GM12872 (cell line): Measurements from ENCODE around the gene FABP1.

Experiments used
- TF ChIP-seq, protein P1 (sequence below): IDR thresholded peaks from 3 replicates; pipeline ENCODE4 v1.5.1; 2011; ENCODE audit warnings: low read depth, mild to moderate bottlenecking, low read length, moderate library complexity; ENCODE audit not compliant: insufficient read depth

FABP1 gene

DNA sequence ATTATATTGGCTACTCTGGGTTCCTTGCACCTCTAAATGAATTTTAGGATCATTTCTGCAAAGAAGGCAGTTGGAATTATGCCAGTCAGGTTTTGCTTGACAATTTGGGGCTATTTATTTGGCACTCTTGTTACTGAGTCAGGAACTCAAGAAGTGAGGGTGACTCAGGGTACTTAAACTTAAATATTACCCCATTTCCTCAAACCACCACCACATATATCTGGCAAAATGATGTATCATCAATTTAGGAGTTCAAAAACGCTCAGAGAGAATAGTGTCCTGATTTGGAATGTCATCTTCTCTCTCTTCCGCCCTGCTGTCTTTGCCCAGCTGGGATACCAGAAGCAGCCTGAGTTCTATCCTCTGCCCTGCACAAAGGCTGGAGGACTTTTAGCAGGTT, 39.9 kb upstream of the FABP1 start:
- TF ChIP-seq, protein P1, sequence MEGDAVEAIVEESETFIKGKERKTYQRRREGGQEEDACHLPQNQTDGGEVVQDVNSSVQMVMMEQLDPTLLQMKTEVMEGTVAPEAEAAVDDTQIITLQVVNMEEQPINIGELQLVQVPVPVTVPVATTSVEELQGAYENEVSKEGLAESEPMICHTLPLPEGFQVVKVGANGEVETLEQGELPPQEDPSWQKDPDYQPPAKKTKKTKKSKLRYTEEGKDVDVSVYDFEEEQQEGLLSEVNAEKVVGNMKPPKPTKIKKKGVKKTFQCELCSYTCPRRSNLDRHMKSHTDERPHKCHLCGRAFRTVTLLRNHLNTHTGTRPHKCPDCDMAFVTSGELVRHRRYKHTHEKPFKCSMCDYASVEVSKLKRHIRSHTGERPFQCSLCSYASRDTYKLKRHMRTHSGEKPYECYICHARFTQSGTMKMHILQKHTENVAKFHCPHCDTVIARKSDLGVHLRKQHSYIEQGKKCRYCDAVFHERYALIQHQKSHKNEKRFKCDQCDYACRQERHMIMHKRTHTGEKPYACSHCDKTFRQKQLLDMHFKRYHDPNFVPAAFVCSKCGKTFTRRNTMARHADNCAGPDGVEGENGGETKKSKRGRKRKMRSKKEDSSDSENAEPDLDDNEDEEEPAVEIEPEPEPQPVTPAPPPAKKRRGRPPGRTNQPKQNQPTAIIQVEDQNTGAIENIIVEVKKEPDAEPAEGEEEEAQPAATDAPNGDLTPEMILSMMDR, result no peak

- TF ChIP-seq, protein P1, result no peak
Measured at GRCh38 chr2:88165332-88166003, 37.6 kb upstream of the FABP1 start.

GRCh38 chr2:88161446-88162244, 33.8 kb upstream of the FABP1 start:
- TF ChIP-seq, protein P1, result no peak

- TF ChIP-seq, protein P1, result no peak
Measured at GRCh38 chr2:88160517-88160916, 32.7 kb upstream of the FABP1 start.

DNA sequence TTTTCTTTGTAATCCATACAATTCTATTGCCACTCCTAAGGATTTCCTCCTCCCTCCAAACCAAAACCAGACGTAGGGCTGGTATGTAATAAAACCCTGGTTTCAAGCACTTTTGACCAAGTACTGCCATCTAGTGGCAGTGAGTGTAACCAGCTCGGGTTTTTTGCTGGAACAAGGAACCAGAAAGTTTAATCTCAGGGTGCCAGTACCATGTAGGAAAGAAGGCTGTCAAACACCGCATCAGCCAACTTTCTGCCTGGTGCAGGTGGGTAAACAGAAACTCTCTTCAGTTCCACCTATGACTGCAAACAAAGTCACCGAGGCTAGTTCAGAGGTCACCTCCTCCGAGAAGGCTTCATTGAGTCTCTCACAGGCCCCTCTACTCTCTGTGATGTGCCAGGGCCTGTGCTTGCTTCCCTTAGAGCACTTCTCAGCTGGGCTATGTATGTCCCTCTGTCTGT, 32.1 kb upstream of the FABP1 start:
- TF ChIP-seq, protein P1, result peak; percentile 79

GRCh38 chr2:88159481-88159880, 31.6 kb upstream of the FABP1 start:
- TF ChIP-seq, protein P1, result no peak

DNA sequence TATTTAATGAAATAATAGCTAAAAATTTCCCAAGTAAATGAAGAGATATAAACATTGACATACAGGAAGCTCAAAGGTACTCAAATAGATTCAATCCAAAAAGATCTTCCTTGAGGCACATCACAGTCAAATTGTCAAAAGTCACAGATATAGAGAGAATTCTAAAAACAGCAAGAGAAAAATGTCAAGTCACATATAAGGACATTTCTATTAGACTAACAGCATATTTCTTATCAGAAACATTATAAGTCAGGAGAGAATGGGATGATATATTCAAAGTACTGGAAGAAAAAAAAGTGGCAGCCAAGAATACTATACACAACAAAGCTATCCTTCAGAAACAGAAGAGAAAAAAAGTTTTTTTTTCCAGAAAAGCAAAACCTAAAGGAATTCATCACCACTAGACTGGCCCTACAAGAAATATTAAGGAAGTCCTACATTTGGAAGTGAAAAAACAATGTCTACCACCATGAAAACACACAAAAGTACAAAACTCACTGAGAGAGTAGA, 21.1 kb upstream of the FABP1 start:
- TF ChIP-seq, protein P1, result no peak
